GM23248 (cell line): ENCODE measurements around the gene OPCML. TPM values are rescaled to one million over a fixed set of nuclear protein-coding genes. Genes with fewer than 3 reads are reported as not detected.
A peak's percentile ranks its signal among the peaks of the same experiment; 100 is the strongest.

Experiments used
- DNase-seq: peaks from one replicate; pipeline ENCODE4 v3.0.0-alpha.2; 2015
- H2AFZ ChIP-seq: fragments of 200-600 bp; sonication (generic); 2 replicates; pipeline ENCODE4 v1.6.1; 2016; ENCODE audit warnings: antibody characterized with exemption
- H3F3A ChIP-seq: fragments of 200-600 bp; sonication (generic); 2 replicates; pipeline ENCODE4 v1.6.1; 2016; ENCODE audit warnings: mild to moderate bottlenecking, antibody characterized with exemption, mixed run types; ENCODE audit not compliant: insufficient read depth
- H3K27ac ChIP-seq: fragments of 200-600 bp; sonication (generic); 2 replicates; pipeline ENCODE4 v1.5.1; 2016; ENCODE audit warnings: mild to moderate bottlenecking
- H3K27me3 ChIP-seq: fragments of 200-600 bp; sonication (generic); replicated peaks from 2 replicates; pipeline ENCODE4 v1.6.1; 2016; ENCODE audit warnings: mild to moderate bottlenecking; ENCODE audit not compliant: insufficient read depth
- H3K36me3 ChIP-seq: fragments of 200-600 bp; sonication (generic); 2 replicates; pipeline ENCODE4 v1.6.1; 2016; ENCODE audit warnings: low read depth, mild to moderate bottlenecking
- H3K4me1 ChIP-seq: fragments of 200-600 bp; sonication (generic); 2 replicates; pipeline ENCODE4 v1.6.1; 2016; ENCODE audit warnings: mild to moderate bottlenecking; ENCODE audit not compliant: insufficient read depth
- H3K4me2 ChIP-seq: fragments of 200-600 bp; sonication (generic); one replicate; pipeline ENCODE4 v1.6.1; 2016; ENCODE audit warnings: mild to moderate bottlenecking; ENCODE audit not compliant: unreplicated experiment
- H3K4me3 ChIP-seq: fragments of 200-600 bp; sonication (generic); 2 replicates; pipeline ENCODE4 v1.5.1; 2016; ENCODE audit warnings: mild to moderate bottlenecking
- H3K79me2 ChIP-seq: fragments of 200-600 bp; sonication (generic); 2 replicates; pipeline ENCODE4 v1.6.1; 2016; ENCODE audit warnings: mild to moderate bottlenecking; ENCODE audit not compliant: insufficient read depth
- H3K9ac ChIP-seq: fragments of 200-600 bp; sonication (generic); 2 replicates; pipeline ENCODE4 v1.6.1; 2016; ENCODE audit warnings: mild to moderate bottlenecking
- H3K9me2 ChIP-seq: fragments of 200-600 bp; sonication (generic); 2 replicates; pipeline ENCODE4 v1.6.1; 2016; ENCODE audit warnings: mixed run types, mild to moderate bottlenecking, moderate library complexity; ENCODE audit not compliant: insufficient read depth
- H3K9me3 ChIP-seq: fragments of 200-600 bp; sonication (generic); one replicate; pipeline ENCODE4 v1.6.1; 2017; ENCODE audit warnings: low read depth
- H4K20me1 ChIP-seq: fragments of 200-600 bp; sonication (generic); 2 replicates; pipeline ENCODE4 v1.6.0; 2016; ENCODE audit not compliant: insufficient read depth
- EZH2 ChIP-seq: fragments of 200-600 bp; sonication (generic); IDR thresholded peaks from 2 replicates; pipeline ENCODE4 v1.6.1; 2018; ENCODE audit warnings: antibody characterized with exemption, mild to moderate bottlenecking; ENCODE audit not compliant: insufficient read depth, poor library complexity, severe bottlenecking
- EZH2phosphoT487 ChIP-seq: fragments of 200-600 bp; sonication (generic); IDR thresholded peaks from 2 replicates; pipeline ENCODE4 v1.6.1; 2018; ENCODE audit warnings: antibody characterized with exemption, moderate library complexity, mild to moderate bottlenecking, low read depth; ENCODE audit not compliant: insufficient read depth
- WGBS, 2 experiments: methylation state at CpG; one replicate each; pipeline ENCODE4 v1.1.6; 2015 to 2017; ENCODE audit warnings: low lambda C conversion rate in 2 of 2, low coverage in 1 of 2; ENCODE audit errors: missing lambda C conversion rate in 2 of 2; 5-methylcytosine and 5-hydroxymethylcytosine counted together
- in situ Hi-C: fragments of 300-500 bp; cut with MboI; formaldehyde crosslinking; loops from 2 replicates; pipeline ENCODE4 v1.15.0; 2020
- polyA plus RNA-seq: library from polyadenylated mRNA; unstranded; fragments of >200 nt; fragmentation: Nextera tagmentation; extraction: Ambion mirVana; gene quantifications from 2 replicates; pipeline ENCODE4 v1.2.1, GENCODE V29; 2016
- total RNA-seq: library from RNA; depleted of rRNA; stranded (reverse); fragments of >200 nt; shearing (Covaris generic); gene quantifications from 2 replicates; pipeline ENCODE4 v1.2.3, GENCODE V29; 2014

OPCML gene
- total and polyA plus RNA-seq, 2 experiments from 2014 or later, result 0.69 to 1.6 TPM

DNA sequence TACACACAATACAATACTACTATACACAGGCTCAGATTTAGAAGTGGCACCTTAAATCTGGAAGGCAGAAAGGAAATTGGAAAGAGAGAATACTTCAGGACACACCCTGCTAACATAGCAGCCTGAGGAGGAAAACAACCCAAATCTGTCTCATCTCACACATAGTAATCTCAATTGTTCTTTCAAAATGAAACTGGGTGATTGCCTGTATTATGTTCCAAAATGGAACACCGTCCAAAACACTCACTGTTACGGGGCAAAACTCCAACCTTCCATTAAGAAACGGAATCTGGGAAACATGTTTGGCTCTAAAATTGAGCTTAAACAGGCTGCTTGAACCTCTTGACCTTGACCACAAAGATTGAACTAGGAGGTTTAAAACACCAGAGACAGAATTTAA is 572.6 kb downstream of the OPCML start:
- H3K79me2 ChIP-seq, result no peaks in the 10 kb centered on the region
- TF ChIP-seq EZH2 (no peak), EZH2phosphoT487 (no peak)
- peaks cover 9% of the 10 kb centered on the region; the same call in 1 of the 2 replicates for H3F3A ChIP-seq
- no peak overlapping the region for H3K27ac ChIP-seq
- H3K9me2 ChIP-seq, result no peaks in the 10 kb centered on the region
- no peak overlapping the region for H2AFZ ChIP-seq
- H3K4me2 ChIP-seq, result no peak overlapping the region
- no peaks in the 10 kb centered on the region for H3K36me3 ChIP-seq
- in situ Hi-C loops, result no loop called here
- WGBS, 2 experiments, result 27 to 36% methylated on average over 3 of the region's 3 CpGs
- no peak overlapping the region for H3K4me3 ChIP-seq
- no peak overlapping the region for H3K9ac ChIP-seq
- no peaks in the 10 kb centered on the region for H4K20me1 ChIP-seq
- no peak for DNase-seq
- H3K27me3 ChIP-seq, result no peaks in the 10 kb centered on the region
- H3K4me1 ChIP-seq, result peaks cover 6% of the 10 kb centered on the region; the same call in 1 of the 2 replicates
- no peaks in the 10 kb centered on the region for H3K9me3 ChIP-seq

DNA sequence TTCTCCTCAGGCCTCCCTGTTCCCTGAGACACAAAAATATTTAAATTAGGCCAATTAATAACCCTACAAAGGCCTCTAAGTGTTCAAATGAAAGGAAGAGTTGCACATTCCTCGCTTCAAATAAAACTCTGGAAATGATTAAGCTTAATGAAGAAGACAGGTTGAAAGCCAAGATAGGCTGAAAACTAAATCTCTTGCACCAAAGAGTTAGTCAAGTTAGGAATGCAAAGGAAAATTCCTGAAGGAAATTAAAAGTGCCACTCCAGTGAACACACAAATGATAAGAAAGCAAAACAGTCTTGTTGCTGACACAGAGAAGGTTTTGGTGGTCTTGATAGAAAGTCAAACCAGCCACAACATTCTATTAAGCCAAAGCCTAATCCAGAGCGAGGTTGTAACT is 574.4 kb downstream of the OPCML start:
- H3K9me3 ChIP-seq, result no peaks in the 10 kb centered on the region
- no peak overlapping the region for H2AFZ ChIP-seq
- H3K36me3 ChIP-seq, result no peaks in the 10 kb centered on the region
- H3K9ac ChIP-seq, result no peak overlapping the region
- H3K79me2 ChIP-seq, result no peaks in the 10 kb centered on the region
- H3F3A ChIP-seq, result peaks cover 9% of the 10 kb centered on the region; the same call in 1 of the 2 replicates
- in situ Hi-C loops, result no loop called here
- DNase-seq, result no peak
- H4K20me1 ChIP-seq, result no peaks in the 10 kb centered on the region
- TF ChIP-seq EZH2phosphoT487, result no peak
- TF ChIP-seq EZH2, result no peak
- no peak overlapping the region for H3K4me2 ChIP-seq
- no peak overlapping the region for H3K27ac ChIP-seq
- peaks cover 6% of the 10 kb centered on the region; the same call in 1 of the 2 replicates for H3K4me1 ChIP-seq
- no peaks in the 10 kb centered on the region for H3K27me3 ChIP-seq
- no peak overlapping the region for H3K4me3 ChIP-seq
- WGBS, 2 experiments, result 33 to 37% methylated on average over 2 of the region's 2 CpGs
- no peaks in the 10 kb centered on the region for H3K9me2 ChIP-seq

DNA sequence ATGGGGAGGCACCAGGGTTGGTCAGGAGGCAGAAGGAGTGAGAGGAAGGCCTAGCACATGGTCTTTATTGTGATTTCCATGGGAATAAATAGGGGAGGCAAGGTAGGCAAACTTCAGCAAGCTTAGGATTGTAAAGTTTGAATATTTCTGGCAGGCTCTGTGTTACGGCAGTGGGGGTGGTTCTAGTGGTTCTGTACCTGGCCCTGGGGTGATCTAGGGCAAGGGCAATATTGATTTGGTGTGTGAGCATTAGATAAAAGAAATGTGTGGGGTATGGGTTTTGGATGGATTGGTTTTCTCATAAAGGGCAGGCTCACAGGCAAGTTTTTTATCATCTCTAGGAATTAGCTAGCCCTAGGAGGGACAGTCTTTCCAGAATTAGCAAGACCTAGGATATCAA is 584.0 kb downstream of the OPCML start:
- no peaks in the 10 kb centered on the region for H3K9me2 ChIP-seq
- H3K27ac ChIP-seq, result no peak overlapping the region
- H3K36me3 ChIP-seq, result no peaks in the 10 kb centered on the region
- H2AFZ ChIP-seq, result no peak overlapping the region
- H3K4me2 ChIP-seq, result no peak overlapping the region
- peaks cover 8% of the 10 kb centered on the region for H3K27me3 ChIP-seq
- no peaks in the 10 kb centered on the region for H3K79me2 ChIP-seq
- H3K9ac ChIP-seq, result no peak overlapping the region
- H3F3A ChIP-seq, result no peaks in the 10 kb centered on the region
- no peaks in the 10 kb centered on the region for H3K9me3 ChIP-seq
- no peaks in the 10 kb centered on the region for H4K20me1 ChIP-seq
- no peak overlapping the region for H3K4me3 ChIP-seq
- 81 to 88% methylated on average over 1 of the region's 1 CpG for WGBS, 2 experiments
- H3K4me1 ChIP-seq, result no peaks in the 10 kb centered on the region
- DNase-seq, result no peak
- in situ Hi-C loops, result no loop called here
- TF ChIP-seq EZH2phosphoT487, result no peak
- TF ChIP-seq EZH2, result no peak

DNA sequence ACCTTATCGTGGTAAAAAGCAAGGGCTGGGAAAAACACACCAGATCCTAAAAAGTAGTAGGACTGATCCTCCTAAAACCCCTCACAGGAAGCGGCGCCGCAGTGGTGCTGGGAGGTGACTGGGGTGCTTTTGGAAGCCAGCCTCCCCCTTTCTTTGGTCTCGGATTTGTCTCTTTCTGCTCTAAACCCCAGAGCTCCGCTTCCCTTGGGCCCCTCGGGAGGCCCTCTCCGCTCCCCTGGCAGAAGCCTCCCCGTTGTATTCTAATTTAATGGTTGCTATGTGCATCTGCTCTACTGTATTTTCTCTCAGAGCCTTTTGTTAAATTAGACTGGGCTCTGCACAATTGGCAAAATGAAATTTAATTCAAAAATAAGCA is 587.7 kb downstream of the OPCML start:
- TF ChIP-seq EZH2phosphoT487 (no peak), EZH2 (no peak)
- peak overlapping the region; percentile 32 for H3K4me2 ChIP-seq
- H3K9me2 ChIP-seq, result no peaks in the 10 kb centered on the region
- 0 out of 2 replicates have a peak, but pooled peaks cover 3% of the 10 kb centered on the region for H3K4me1 ChIP-seq
- DNase-seq, result no peak
- no peaks in the 10 kb centered on the region for H3K36me3 ChIP-seq
- H3K27me3 ChIP-seq, result peaks cover 11% of the 10 kb centered on the region
- H3K27ac ChIP-seq, result no peak overlapping the region
- H3K9me3 ChIP-seq, result no peaks in the 10 kb centered on the region
- in situ Hi-C loops, result no loop called here
- H4K20me1 ChIP-seq, result no peaks in the 10 kb centered on the region
- H3F3A ChIP-seq, result 0 out of 2 replicates have a peak, but pooled peaks cover 4% of the 10 kb centered on the region
- peak overlapping the region; percentile 42 for H2AFZ ChIP-seq
- peak overlapping the region; percentile 68 for H3K4me3 ChIP-seq
- no peak overlapping the region for H3K9ac ChIP-seq
- WGBS, 2 experiments, result 30% methylated on average over 9 of the region's 9 CpGs
- no peaks in the 10 kb centered on the region for H3K79me2 ChIP-seq
